Nephron progenitor cell (in vitro differentiated cells): ENCODE data around the gene SPACDR.
A peak's percentile ranks its signal among the peaks of the same experiment; 100 is the strongest.
"Not testable (repeated sequence)": the region's sequence is repeated elsewhere in the genome, so short reads cannot be mapped to it uniquely, and the experiment has no call there.

Experiments
- DNase-seq: peaks from one replicate; pipeline ENCODE4 v3.0.0; 2021
- H3K27ac Mint-ChIP-seq: 2 replicates; pipeline ENCODE4 v1.8.0; 2021; ENCODE audit warnings: mild to moderate bottlenecking, moderate library complexity, mixed read lengths
- H3K27me3 Mint-ChIP-seq: 2 replicates; pipeline ENCODE4 v1.8.0; 2021; ENCODE audit warnings: mild to moderate bottlenecking, low read depth, mixed read lengths; ENCODE audit not compliant: poor library complexity
- H3K36me3 Mint-ChIP-seq: 2 replicates; pipeline ENCODE4 v1.8.0; 2021; ENCODE audit warnings: low read depth, mixed read lengths
- H3K4me1 Mint-ChIP-seq: 2 replicates; pipeline ENCODE4 v1.8.0; 2021; ENCODE audit warnings: mixed read lengths
- H3K4me3 Mint-ChIP-seq: 2 replicates; pipeline ENCODE4 v1.8.0; 2021; ENCODE audit warnings: mild to moderate bottlenecking, moderate library complexity, mixed read lengths
- H3K9me3 Mint-ChIP-seq: 2 replicates; pipeline ENCODE4 v1.8.0; 2021; ENCODE audit warnings: mild to moderate bottlenecking, moderate library complexity, mixed read lengths
- CTCF ChIP-seq: fragments of 200-600 bp; sonication (generic); IDR thresholded peaks from 2 replicates; pipeline ENCODE4 v1.5.0; 2021; ENCODE audit warnings: antibody characterized with exemption

Gene SPACDR

GRCh38 chr7:100441641-100442535 is 22.2 kb downstream of the SPACDR start:
- no peaks in the 10 kb centered on the region for H3K36me3 Mint-ChIP-seq
- H3K9me3 Mint-ChIP-seq: no peaks in the 10 kb centered on the region
- peak overlapping the region; percentile 36 for H3K27ac Mint-ChIP-seq
- H3K4me3 Mint-ChIP-seq: no peak overlapping the region
- no peak for DNase-seq
- H3K27me3 Mint-ChIP-seq: peaks cover 3% of the 10 kb centered on the region
- peaks cover 29% of the 10 kb centered on the region for H3K4me1 Mint-ChIP-seq
- no peak for TF ChIP-seq CTCF

GRCh38 chr7:100439244-100439643 is 24.8 kb downstream of the SPACDR start:
- H3K9me3 Mint-ChIP-seq, DNase-seq, H3K4me3 Mint-ChIP-seq, H3K27me3 Mint-ChIP-seq, H3K36me3 Mint-ChIP-seq: not testable (repeated sequence)
- H3K27ac Mint-ChIP-seq: peak overlapping the region; percentile 29
- H3K4me1 Mint-ChIP-seq: peaks cover 30% of the 10 kb centered on the region

- H3K36me3 Mint-ChIP-seq: peaks cover 12% of the 10 kb centered on the region
- H3K4me1 Mint-ChIP-seq: peaks cover 31% of the 10 kb centered on the region
- not testable (repeated sequence) for H3K4me3 Mint-ChIP-seq, DNase-seq, H3K27ac Mint-ChIP-seq, H3K9me3 Mint-ChIP-seq, H3K27me3 Mint-ChIP-seq
Measured at GRCh38 chr7:100438731-100439130, 25.3 kb downstream of the SPACDR start.

- Mint-ChIP-seq H3K4me3 (no peak overlapping the region), H3K4me1 (peaks cover 35% of the 10 kb centered on the region), H3K36me3 (peaks cover 17% of the 10 kb centered on the region), H3K27ac (no peak overlapping the region), H3K27me3 (no peaks in the 10 kb centered on the region), H3K9me3 (no peaks in the 10 kb centered on the region)
- DNase-seq: no peak
- TF ChIP-seq CTCF: no peak
Measured at GRCh38 chr7:100438172-100438571, 25.9 kb downstream of the SPACDR start.

GRCh38 chr7:100437150-100438100 is 26.6 kb downstream of the SPACDR start:
- H3K9me3 Mint-ChIP-seq: no peaks in the 10 kb centered on the region
- no peak overlapping the region for H3K27ac Mint-ChIP-seq
- H3K36me3 Mint-ChIP-seq: peaks cover 25% of the 10 kb centered on the region
- no peak overlapping the region for H3K4me3 Mint-ChIP-seq
- H3K27me3 Mint-ChIP-seq: no peaks in the 10 kb centered on the region
- H3K4me1 Mint-ChIP-seq: peaks cover 38% of the 10 kb centered on the region
- no peak for TF ChIP-seq CTCF
- DNase-seq: no peak

GRCh38 chr7:100435401-100436304 is 28.4 kb downstream of the SPACDR start:
- H3K27ac Mint-ChIP-seq: peak overlapping the region; percentile 77

More at GRCh38 chr7:100435401-100436304, 28.4 kb downstream of the SPACDR start:
- Mint-ChIP-seq H3K27me3 (no peaks in the 10 kb centered on the region), H3K9me3 (no peaks in the 10 kb centered on the region), H3K36me3 (peaks cover 36% of the 10 kb centered on the region), H3K4me3 (peak overlapping the region; percentile 89), H3K4me1 (peaks cover 52% of the 10 kb centered on the region)
- DNase-seq: peak; percentile 58
- no peak for TF ChIP-seq CTCF
